IPS-18a (cell line): ENCODE measurements around the gene NME7.

Experiments
- H3K27ac ChIP-seq: one replicate; pipeline ENCODE4 v1.5.1; 2013; ENCODE audit warnings: low read length
- H3K27me3 ChIP-seq: one replicate; pipeline ENCODE4 v1.6.1; 2013; ENCODE audit warnings: mild to moderate bottlenecking, low read length; ENCODE audit not compliant: control insufficient read depth, insufficient read depth
- H3K36me3 ChIP-seq: one replicate; pipeline ENCODE4 v1.6.1; 2013; ENCODE audit warnings: low read depth, low read length; ENCODE audit not compliant: control insufficient read depth
- H3K4me1 ChIP-seq: one replicate; pipeline ENCODE4 v1.6.1; 2013; ENCODE audit warnings: low read depth, low read length; ENCODE audit not compliant: control insufficient read depth
- H3K4me3 ChIP-seq: one replicate; pipeline ENCODE4 v1.5.1; 2013; ENCODE audit warnings: low read length
- H3K9ac ChIP-seq: one replicate; pipeline ENCODE4 v1.6.1; 2013; ENCODE audit warnings: mild to moderate bottlenecking, low read length, moderate library complexity
- H3K9me3 ChIP-seq: one replicate; pipeline ENCODE4 v1.6.1; 2013; ENCODE audit warnings: low read depth, low read length; ENCODE audit not compliant: control insufficient read depth

The NME7 gene

DNA sequence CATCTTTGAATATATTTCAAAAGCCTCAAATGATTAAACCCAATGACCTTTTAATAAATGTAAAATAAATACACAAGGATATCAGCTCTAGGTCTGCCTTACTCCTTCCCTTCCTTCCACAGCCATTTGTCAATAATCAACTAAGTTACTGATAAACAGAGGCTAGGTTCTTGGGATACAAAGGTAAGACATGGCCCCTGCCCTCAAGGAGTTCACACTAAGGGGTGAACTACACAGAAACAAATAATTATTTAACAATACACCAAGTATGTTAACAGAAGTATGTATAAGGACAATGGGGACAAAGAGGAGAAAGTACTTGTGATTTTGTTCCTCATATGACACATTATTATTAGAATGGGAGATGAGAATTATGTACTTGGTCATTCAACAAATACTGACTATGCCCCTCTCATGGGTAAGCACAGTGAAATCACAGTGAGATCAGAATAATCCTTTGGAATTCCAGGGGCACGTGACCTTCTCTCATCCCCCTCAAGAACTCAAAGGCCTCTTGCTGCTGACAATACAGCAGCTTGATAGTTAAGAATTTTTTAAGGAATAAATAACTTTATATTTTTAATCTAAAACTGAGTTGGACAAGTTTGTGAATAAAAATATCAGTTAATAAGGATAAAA is 220.9 kb downstream of the NME7 start:
- H3K27me3 ChIP-seq: no peaks in the 10 kb centered on the region
- H3K9ac ChIP-seq: no peak overlapping the region
- H3K36me3 ChIP-seq: no peaks in the 10 kb centered on the region
- H3K4me3 ChIP-seq: no peak overlapping the region
- peaks cover 4% of the 10 kb centered on the region for H3K4me1 ChIP-seq
- H3K27ac ChIP-seq: no peak overlapping the region
- no peaks in the 10 kb centered on the region for H3K9me3 ChIP-seq

DNA sequence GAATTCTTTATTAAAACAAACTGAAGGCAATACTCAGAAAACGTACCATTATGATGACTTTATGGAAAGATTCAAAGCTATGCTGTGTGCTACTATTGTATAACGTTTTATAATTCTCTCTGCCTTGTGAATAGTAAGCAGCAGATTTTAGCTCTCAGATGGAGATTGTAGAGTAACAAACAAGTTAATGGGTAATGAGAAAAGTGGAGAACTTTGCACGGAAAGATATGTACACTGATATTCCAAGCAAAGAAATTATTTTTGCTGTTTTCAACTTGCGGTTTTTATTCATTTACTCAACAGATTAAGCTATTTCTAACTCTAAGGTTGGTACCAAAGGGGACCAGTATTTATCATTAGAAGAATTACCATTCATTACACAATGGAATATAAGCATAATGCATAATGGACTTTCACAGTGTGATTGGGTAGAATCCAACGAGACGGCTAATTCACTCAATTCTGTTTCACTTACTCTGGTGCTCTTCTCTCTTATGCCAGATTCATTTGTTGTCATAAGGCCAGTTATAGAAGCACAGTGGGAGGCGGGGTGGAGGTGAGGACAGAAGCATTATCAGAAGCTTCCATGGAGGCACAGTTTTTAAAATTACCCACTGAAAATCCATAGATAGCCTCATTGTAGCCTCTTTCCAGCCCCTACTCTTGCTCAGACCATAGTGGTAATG is 222.5 kb downstream of the NME7 start:
- Histone ChIP-seq H3K9ac (no peak overlapping the region), H3K36me3 (no peaks in the 10 kb centered on the region)

DNA sequence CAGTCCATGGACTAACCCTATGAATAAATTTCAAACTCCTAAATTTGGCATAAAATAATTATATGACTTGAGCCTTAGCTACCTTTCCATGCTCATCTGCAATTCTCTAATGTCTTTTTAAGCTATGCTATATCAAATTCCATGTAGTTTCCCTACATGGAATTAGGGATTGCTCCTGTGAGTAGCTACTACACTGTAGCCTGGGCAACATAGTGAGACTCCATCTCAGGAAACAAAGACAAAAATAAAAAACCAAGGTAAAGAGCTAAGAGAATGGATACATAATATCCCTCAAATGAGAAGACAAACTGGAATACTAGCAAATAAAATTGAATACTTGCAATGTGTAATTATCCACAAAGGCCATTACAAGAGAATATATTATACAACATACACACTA is 223.6 kb downstream of the NME7 start:
- Histone ChIP-seq H3K4me1 (peaks cover 4% of the 10 kb centered on the region), H3K27me3 (no peaks in the 10 kb centered on the region), H3K9me3 (no peaks in the 10 kb centered on the region), H3K36me3 (no peaks in the 10 kb centered on the region), H3K9ac (no peak overlapping the region), H3K27ac (no peak overlapping the region), H3K4me3 (no peak overlapping the region)

More for the DNA sequence above, 222.5 kb downstream of the NME7 start:
- Histone ChIP-seq H3K4me1 (peaks cover 4% of the 10 kb centered on the region), H3K27me3 (no peaks in the 10 kb centered on the region), H3K4me3 (no peak overlapping the region), H3K27ac (no peak overlapping the region), H3K9me3 (no peaks in the 10 kb centered on the region)

- Histone ChIP-seq H3K27ac (no peak overlapping the region), H3K4me1 (peaks cover 4% of the 10 kb centered on the region), H3K27me3 (no peaks in the 10 kb centered on the region), H3K9ac (no peak overlapping the region), H3K9me3 (no peaks in the 10 kb centered on the region), H3K36me3 (no peaks in the 10 kb centered on the region), H3K4me3 (no peak overlapping the region)
Measured at GRCh38 chr1:169143346-169143745, 224.3 kb downstream of the NME7 start.

GRCh38 chr1:169142129-169142528 is 225.5 kb downstream of the NME7 start:
- no peak overlapping the region for H3K9ac ChIP-seq
- no peaks in the 10 kb centered on the region for H3K36me3 ChIP-seq
- no peak overlapping the region for H3K4me3 ChIP-seq
- H3K4me1 ChIP-seq: peaks cover 4% of the 10 kb centered on the region
- H3K27me3 ChIP-seq: no peaks in the 10 kb centered on the region
- H3K9me3 ChIP-seq: no peaks in the 10 kb centered on the region
- no peak overlapping the region for H3K27ac ChIP-seq

DNA sequence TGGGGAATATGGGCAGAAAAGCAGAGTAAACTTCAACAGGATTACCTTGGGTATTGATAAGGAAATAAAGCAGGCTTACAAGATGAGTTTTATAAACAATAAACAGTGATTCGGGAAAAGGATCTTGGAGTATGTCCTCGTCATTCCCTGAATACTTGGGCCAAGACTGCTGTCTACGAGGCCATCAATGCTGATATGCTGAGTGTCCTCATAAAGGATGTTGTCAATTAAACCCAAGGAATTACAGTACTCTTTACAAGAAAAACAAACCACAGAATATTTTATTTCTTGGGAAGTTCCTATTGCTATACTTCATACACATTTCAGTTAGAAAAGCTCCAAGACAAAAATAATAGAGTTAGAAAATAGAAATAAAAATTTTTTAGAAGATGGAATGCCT is 226.2 kb downstream of the NME7 start:
- no peak overlapping the region for H3K9ac ChIP-seq
- no peaks in the 10 kb centered on the region for H3K36me3 ChIP-seq
- H3K9me3 ChIP-seq: no peaks in the 10 kb centered on the region
- no peak overlapping the region for H3K4me3 ChIP-seq
- H3K4me1 ChIP-seq: peaks cover 2% of the 10 kb centered on the region
- H3K27ac ChIP-seq: no peak overlapping the region
- H3K27me3 ChIP-seq: no peaks in the 10 kb centered on the region

DNA sequence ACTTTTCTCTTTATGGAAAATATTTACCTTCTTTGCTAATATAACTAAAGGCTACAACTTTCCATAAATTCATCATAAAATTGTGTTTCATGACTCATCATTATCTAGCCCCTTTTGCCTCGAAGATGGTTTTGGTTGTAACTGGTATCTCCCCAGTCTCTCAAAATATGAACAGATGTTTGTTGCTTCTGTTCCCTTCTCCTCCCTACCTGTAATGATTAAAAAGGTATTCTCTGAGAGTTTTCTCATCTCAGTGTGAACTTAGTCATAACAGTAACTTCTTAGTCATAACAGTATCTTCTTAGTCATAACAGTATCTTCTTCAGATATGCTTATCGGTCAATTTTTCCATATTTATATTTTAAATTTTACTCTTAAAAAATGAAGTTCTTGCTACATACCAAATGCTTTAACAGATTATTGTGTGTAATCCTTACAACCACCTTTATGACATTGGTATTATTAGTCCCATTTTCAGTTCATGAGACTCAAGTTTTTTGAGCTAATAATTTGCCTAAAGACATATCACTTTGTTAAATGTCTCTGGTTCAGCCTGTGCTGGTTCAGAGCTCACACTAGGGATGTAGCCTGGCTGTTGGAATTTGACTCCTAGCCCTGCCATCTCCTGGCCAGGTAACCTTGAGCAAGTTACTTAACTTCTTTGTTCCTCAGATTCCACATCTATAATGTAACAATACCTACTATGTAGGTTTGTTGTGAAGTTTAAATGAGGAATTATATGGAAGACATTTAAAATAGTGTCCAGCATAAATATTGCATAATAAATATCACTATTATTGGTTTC is 228.5 kb downstream of the NME7 start:
- Histone ChIP-seq H3K36me3 (no peaks in the 10 kb centered on the region), H3K9me3 (no peaks in the 10 kb centered on the region), H3K27me3 (no peaks in the 10 kb centered on the region), H3K4me1 (peaks cover 10% of the 10 kb centered on the region), H3K27ac (no peak overlapping the region), H3K9ac (no peak overlapping the region), H3K4me3 (no peak overlapping the region)

- no peaks in the 10 kb centered on the region for H3K27me3 ChIP-seq
- no peaks in the 10 kb centered on the region for H3K36me3 ChIP-seq
- H3K9ac ChIP-seq: no peak overlapping the region
- H3K4me3 ChIP-seq: no peak overlapping the region
- H3K27ac ChIP-seq: no peak overlapping the region
- no peaks in the 10 kb centered on the region for H3K9me3 ChIP-seq
- peaks cover 13% of the 10 kb centered on the region for H3K4me1 ChIP-seq
Measured at GRCh38 chr1:169137357-169137756, 230.2 kb downstream of the NME7 start.

GRCh38 chr1:169133801-169134502 is 233.6 kb downstream of the NME7 start:
- no peak overlapping the region for H3K27ac ChIP-seq
- H3K36me3 ChIP-seq: peaks cover 20% of the 10 kb centered on the region
- no peak overlapping the region for H3K9ac ChIP-seq
- H3K4me3 ChIP-seq: no peak overlapping the region
- H3K9me3 ChIP-seq: no peaks in the 10 kb centered on the region
- no peaks in the 10 kb centered on the region for H3K27me3 ChIP-seq
- peaks cover 13% of the 10 kb centered on the region for H3K4me1 ChIP-seq

GRCh38 chr1:169133228-169133576 is 234.4 kb downstream of the NME7 start:
- peaks cover 13% of the 10 kb centered on the region for H3K4me1 ChIP-seq
- peaks cover 27% of the 10 kb centered on the region for H3K36me3 ChIP-seq
- H3K27me3 ChIP-seq: no peaks in the 10 kb centered on the region
- H3K4me3 ChIP-seq: no peak overlapping the region
- no peak overlapping the region for H3K27ac ChIP-seq
- no peak overlapping the region for H3K9ac ChIP-seq
- H3K9me3 ChIP-seq: no peaks in the 10 kb centered on the region

GRCh38 chr1:169132512-169133227 is 234.9 kb downstream of the NME7 start:
- Histone ChIP-seq H3K27ac (no peak overlapping the region), H3K9ac (no peak overlapping the region), H3K27me3 (no peaks in the 10 kb centered on the region), H3K9me3 (no peaks in the 10 kb centered on the region), H3K4me1 (peaks cover 13% of the 10 kb centered on the region), H3K36me3 (peaks cover 32% of the 10 kb centered on the region), H3K4me3 (no peak overlapping the region)
